ENCODE measurements around the gene TAS2R20.
"Not testable (repeated sequence)": the region's sequence is repeated elsewhere in the genome, so short reads cannot be mapped to it uniquely, and the experiment has no call there.

The TAS2R20 gene

GRCh38 chr12:10998204-10998603 is at the start of gene TAS2R20:
TSS of gene TAS2R20 (minus strand) at chr12:10998304. CDS start at chr12:10997875, 429 bp downstream.
- in situ Hi-C loops (cut with HindIII; ENCODE audit: low pct_unique_long_range_greater_than_20kb, low sequenced_read_pairs) = no loop called here
- no peak for TF ChIP-seq JUND (IDR thresholded peaks at IDR 0.05; ENCODE audit: low read depth)
- DNase-seq (ENCODE audit: low read depth in 1 of 2, low spot score in 1 of 2) = no peak

GRCh38 chr12:11041366-11041765 is 43.3 kb upstream of the TAS2R20 start:
- in situ Hi-C loops (cut with HindIII; ENCODE audit: low pct_unique_long_range_greater_than_20kb, low sequenced_read_pairs); DNase-seq (ENCODE audit: low read depth in 1 of 2, low spot score in 1 of 2): not testable (repeated sequence)

GRCh38 chr12:11040162-11040561 is 42.1 kb upstream of the TAS2R20 start:
- TF ChIP-seq JUND (IDR thresholded peaks at IDR 0.05; ENCODE audit: low read depth) = no peak
- no peak for DNase-seq (ENCODE audit: low read depth in 1 of 2, low spot score in 1 of 2)
- in situ Hi-C loops (cut with HindIII; ENCODE audit: low pct_unique_long_range_greater_than_20kb, low sequenced_read_pairs) = no loop called here

GRCh38 chr12:11039171-11039570 is 41.1 kb upstream of the TAS2R20 start:
- no peak for TF ChIP-seq JUND (IDR thresholded peaks at IDR 0.05; ENCODE audit: low read depth)
- DNase-seq (ENCODE audit: low read depth in 1 of 2, low spot score in 1 of 2) = no peak
- in situ Hi-C loops (cut with HindIII; ENCODE audit: low pct_unique_long_range_greater_than_20kb, low sequenced_read_pairs) = no loop called here

- in situ Hi-C loops (cut with HindIII; ENCODE audit: low pct_unique_long_range_greater_than_20kb, low sequenced_read_pairs); DNase-seq (ENCODE audit: low read depth in 1 of 2, low spot score in 1 of 2): not testable (repeated sequence)
Observed at GRCh38 chr12:11033959-11034358, 35.9 kb upstream of the TAS2R20 start.

- DNase-seq (ENCODE audit: low read depth in 1 of 2, low spot score in 1 of 2) = no peak
- in situ Hi-C loops (cut with HindIII; ENCODE audit: low pct_unique_long_range_greater_than_20kb, low sequenced_read_pairs) = no loop called here
- TF ChIP-seq JUND (IDR thresholded peaks at IDR 0.05; ENCODE audit: low read depth) = no peak
Observed at GRCh38 chr12:11031307-11031706, 33.2 kb upstream of the TAS2R20 start, which contains the start of gene TAS2R31. TSS of gene TAS2R31 (minus strand) at chr12:11031407. CDS start at chr12:11031335, 72 bp downstream.

GRCh38 chr12:11026118-11026517 is 28.0 kb upstream of the TAS2R20 start:
- DNase-seq (ENCODE audit: low read depth in 1 of 2, low spot score in 1 of 2) = no peak
- no peak for TF ChIP-seq JUND (IDR thresholded peaks at IDR 0.05; ENCODE audit: low read depth)
- in situ Hi-C loops (cut with HindIII; ENCODE audit: low pct_unique_long_range_greater_than_20kb, low sequenced_read_pairs) = no loop called here

- in situ Hi-C loops (cut with HindIII; ENCODE audit: low pct_unique_long_range_greater_than_20kb, low sequenced_read_pairs) = no loop called here
- no peak for DNase-seq (ENCODE audit: low read depth in 1 of 2, low spot score in 1 of 2)
- no peak for TF ChIP-seq JUND (IDR thresholded peaks at IDR 0.05; ENCODE audit: low read depth)
Observed at GRCh38 chr12:11023387-11023786, 25.3 kb upstream of the TAS2R20 start.

- in situ Hi-C loops (cut with HindIII; ENCODE audit: low pct_unique_long_range_greater_than_20kb, low sequenced_read_pairs) = no loop called here
- no peak for DNase-seq (ENCODE audit: low read depth in 1 of 2, low spot score in 1 of 2)
- TF ChIP-seq JUND (IDR thresholded peaks at IDR 0.05; ENCODE audit: low read depth) = no peak
Observed at GRCh38 chr12:11022520-11022919, 24.4 kb upstream of the TAS2R20 start, which contains the start of gene TAS2R19. TSS of gene TAS2R19 (minus strand) at chr12:11022620. CDS start at chr12:11022571, 49 bp downstream.

GRCh38 chr12:11016937-11017336 is 18.8 kb upstream of the TAS2R20 start:
- TF ChIP-seq JUND (IDR thresholded peaks at IDR 0.05; ENCODE audit: low read depth) = no peak
- DNase-seq (ENCODE audit: low read depth in 1 of 2, low spot score in 1 of 2) = no peak
- in situ Hi-C loops (cut with HindIII; ENCODE audit: low pct_unique_long_range_greater_than_20kb, low sequenced_read_pairs) = no loop called here

GRCh38 chr12:11015775-11016430 is 17.8 kb upstream of the TAS2R20 start:
- no peak for DNase-seq (ENCODE audit: low read depth in 1 of 2, low spot score in 1 of 2)
- TF ChIP-seq JUND (IDR thresholded peaks at IDR 0.05; ENCODE audit: low read depth) = no peak
- in situ Hi-C loops (cut with HindIII; ENCODE audit: low pct_unique_long_range_greater_than_20kb, low sequenced_read_pairs) = no loop called here

GRCh38 chr12:11014234-11014633 is 16.1 kb upstream of the TAS2R20 start:
- DNase-seq (ENCODE audit: low read depth in 1 of 2, low spot score in 1 of 2) = no peak
- in situ Hi-C loops (cut with HindIII; ENCODE audit: low pct_unique_long_range_greater_than_20kb, low sequenced_read_pairs) = no loop called here

GRCh38 chr12:11007608-11008007 is 9.5 kb upstream of the TAS2R20 start:
- in situ Hi-C loops (cut with HindIII; ENCODE audit: low pct_unique_long_range_greater_than_20kb, low sequenced_read_pairs) = no loop called here
- DNase-seq (ENCODE audit: low read depth in 1 of 2, low spot score in 1 of 2) = no peak
- TF ChIP-seq JUND (IDR thresholded peaks at IDR 0.05; ENCODE audit: low read depth) = no peak

More at GRCh38 chr12:11014234-11014633, 16.1 kb upstream of the TAS2R20 start:
- no peak for TF ChIP-seq JUND (IDR thresholded peaks at IDR 0.05; ENCODE audit: low read depth)

GRCh38 chr12:10994307-10994706 is 3.8 kb downstream of the TAS2R20 start:
- DNase-seq (ENCODE audit: low read depth in 1 of 2, low spot score in 1 of 2) = no peak
- no peak for TF ChIP-seq JUND (IDR thresholded peaks at IDR 0.05; ENCODE audit: low read depth)
- in situ Hi-C loops (cut with HindIII; ENCODE audit: low pct_unique_long_range_greater_than_20kb, low sequenced_read_pairs) = no loop called here

Data from T47D (cell line).